OCI-LY3 (cell line): ENCODE results near the gene BCL11A.
A peak's percentile ranks its signal among the peaks of the same experiment; 100 is the strongest.

Source experiments
- H2AFZ ChIP-seq: fragments of 200-600, 300-600 bp; shearing (Covaris generic); 2 replicates; pipeline ENCODE4 v1.6.0; 2014; ENCODE audit warnings: antibody characterized with exemption, low read depth, low read length
- H3K27ac ChIP-seq: fragments of 200-600, 300-600 bp; sonication (generic); 2 replicates; pipeline ENCODE4 v1.5.1; 2014; ENCODE audit warnings: mild to moderate bottlenecking, low read length, moderate library complexity, mixed read lengths
- H3K27me3 ChIP-seq: fragments of 200-600, 300-600 bp; sonication (generic); 2 replicates; pipeline ENCODE4 v1.6.1; 2014; ENCODE audit warnings: low read depth, low read length, mixed read lengths
- H3K36me3 ChIP-seq: fragments of 200-600, 300-600 bp; sonication (generic); replicated peaks from 2 replicates; pipeline ENCODE3; 2014; ENCODE audit warnings: low read depth, low read length, mixed read lengths
- H3K4me1 ChIP-seq: fragments of 300-600, 200-600 bp; sonication (generic); 2 replicates; pipeline ENCODE4 v1.6.1; 2014; ENCODE audit warnings: low read length, mixed read lengths
- H3K4me2 ChIP-seq: fragments of 200-600, 300-600 bp; sonication (generic); 2 replicates; pipeline ENCODE4 v1.6.1; 2014; ENCODE audit warnings: low read length, mixed read lengths
- H3K4me3 ChIP-seq: fragments of 300-600, 200-600 bp; sonication (generic); 2 replicates; pipeline ENCODE4 v1.5.1; 2014; ENCODE audit warnings: antibody characterized with exemption, mild to moderate bottlenecking, low read length, moderate library complexity
- H3K79me2 ChIP-seq: fragments of 300-600, 200-600 bp; shearing (Covaris generic); 2 replicates; pipeline ENCODE4 v1.6.1; 2014; ENCODE audit warnings: mild to moderate bottlenecking, low read length, mixed read lengths
- H3K9ac ChIP-seq: fragments of 300-600, 200-600 bp; shearing (Covaris generic); 2 replicates; pipeline ENCODE4 v1.6.0; 2014; ENCODE audit warnings: mild to moderate bottlenecking, low read length, moderate library complexity
- H3K9me3 ChIP-seq: fragments of 200-600, 300-600 bp; shearing (Covaris generic); 2 replicates; pipeline ENCODE4 v1.6.1; 2014; ENCODE audit warnings: low read length, mixed read lengths; ENCODE audit not compliant: insufficient read depth
- H4K20me1 ChIP-seq: fragments of 200-600, 300-600 bp; sonication (generic); 2 replicates; pipeline ENCODE4 v1.6.1; 2016; ENCODE audit warnings: low read length, mixed read lengths; ENCODE audit not compliant: insufficient read depth
- EZH2phosphoT487 ChIP-seq: fragments of 200-600 bp; shearing (Covaris generic); IDR thresholded peaks from 2 replicates; pipeline ENCODE4 v1.6.1; 2018; ENCODE audit warnings: antibody characterized with exemption, mixed run types, low read depth
- TF ChIP-seq, protein P1 (sequence below): fragments of 200-600, 300-600 bp; sonication (generic); IDR thresholded peaks from 2 replicates; pipeline ENCODE4 v1.5.1; 2014; ENCODE audit warnings: antibody characterized with exemption, low read length, low read depth

BCL11A gene

DNA sequence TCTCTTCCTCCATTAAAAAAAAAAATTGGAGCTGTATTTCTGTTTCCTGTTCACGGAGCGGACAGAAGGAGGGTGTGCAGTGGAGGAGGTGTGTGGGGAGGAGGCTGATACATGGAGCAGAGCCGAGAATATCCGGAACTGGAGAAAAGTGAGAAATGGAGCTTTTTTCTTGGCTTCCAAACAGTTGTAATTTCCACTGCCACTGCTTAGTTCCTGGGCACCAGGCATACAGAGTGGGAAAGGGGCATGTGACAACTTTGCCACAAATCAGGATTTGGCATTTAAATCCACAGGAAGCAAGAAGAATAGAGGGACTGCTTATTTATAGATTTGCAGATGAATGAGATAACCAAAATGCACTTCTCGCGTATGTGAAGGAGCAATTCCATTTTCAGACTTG, 71.2 kb downstream of the BCL11A start:
- Histone ChIP-seq H3K9ac (peak overlapping the region; percentile 8), H3K27me3 (no peaks in the 10 kb centered on the region), H3K9me3 (no peaks in the 10 kb centered on the region), H3K4me1 (peaks cover 95% of the 10 kb centered on the region), H2AFZ (no peak overlapping the region), H3K36me3 (peaks cover 68% of the 10 kb centered on the region), H3K4me2 (peak overlapping the region; percentile 80), H4K20me1 (peaks cover 90% of the 10 kb centered on the region), H3K79me2 (peaks cover 100% of the 10 kb centered on the region), H3K27ac (peak overlapping the region; percentile 86), H3K4me3 (peak overlapping the region; percentile 18; the same call in 1 of the 2 replicates)
- TF ChIP-seq, protein P1, sequence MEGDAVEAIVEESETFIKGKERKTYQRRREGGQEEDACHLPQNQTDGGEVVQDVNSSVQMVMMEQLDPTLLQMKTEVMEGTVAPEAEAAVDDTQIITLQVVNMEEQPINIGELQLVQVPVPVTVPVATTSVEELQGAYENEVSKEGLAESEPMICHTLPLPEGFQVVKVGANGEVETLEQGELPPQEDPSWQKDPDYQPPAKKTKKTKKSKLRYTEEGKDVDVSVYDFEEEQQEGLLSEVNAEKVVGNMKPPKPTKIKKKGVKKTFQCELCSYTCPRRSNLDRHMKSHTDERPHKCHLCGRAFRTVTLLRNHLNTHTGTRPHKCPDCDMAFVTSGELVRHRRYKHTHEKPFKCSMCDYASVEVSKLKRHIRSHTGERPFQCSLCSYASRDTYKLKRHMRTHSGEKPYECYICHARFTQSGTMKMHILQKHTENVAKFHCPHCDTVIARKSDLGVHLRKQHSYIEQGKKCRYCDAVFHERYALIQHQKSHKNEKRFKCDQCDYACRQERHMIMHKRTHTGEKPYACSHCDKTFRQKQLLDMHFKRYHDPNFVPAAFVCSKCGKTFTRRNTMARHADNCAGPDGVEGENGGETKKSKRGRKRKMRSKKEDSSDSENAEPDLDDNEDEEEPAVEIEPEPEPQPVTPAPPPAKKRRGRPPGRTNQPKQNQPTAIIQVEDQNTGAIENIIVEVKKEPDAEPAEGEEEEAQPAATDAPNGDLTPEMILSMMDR: no peak
- TF ChIP-seq EZH2phosphoT487: no peak

DNA sequence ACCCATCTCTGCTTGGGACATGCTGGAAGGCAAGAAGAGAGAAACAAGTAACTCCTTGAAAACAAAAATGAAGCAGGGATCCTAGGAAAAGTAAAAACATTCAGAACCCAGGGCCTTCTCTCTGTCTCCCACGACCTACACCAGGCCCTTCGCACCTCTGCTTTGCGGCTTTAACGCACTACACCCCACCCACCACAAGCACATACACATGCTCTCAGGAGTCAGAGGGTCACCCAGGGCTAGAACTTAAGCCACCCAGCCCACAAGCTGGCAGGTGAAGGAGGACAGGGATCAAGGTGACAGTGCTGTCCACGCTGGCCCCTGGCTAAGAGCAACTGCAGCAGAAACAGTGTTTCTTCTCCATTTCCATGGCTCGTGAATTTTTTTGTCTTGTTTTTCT, 72.2 kb downstream of the BCL11A start:
- peaks cover 100% of the 10 kb centered on the region for H3K79me2 ChIP-seq

DNA sequence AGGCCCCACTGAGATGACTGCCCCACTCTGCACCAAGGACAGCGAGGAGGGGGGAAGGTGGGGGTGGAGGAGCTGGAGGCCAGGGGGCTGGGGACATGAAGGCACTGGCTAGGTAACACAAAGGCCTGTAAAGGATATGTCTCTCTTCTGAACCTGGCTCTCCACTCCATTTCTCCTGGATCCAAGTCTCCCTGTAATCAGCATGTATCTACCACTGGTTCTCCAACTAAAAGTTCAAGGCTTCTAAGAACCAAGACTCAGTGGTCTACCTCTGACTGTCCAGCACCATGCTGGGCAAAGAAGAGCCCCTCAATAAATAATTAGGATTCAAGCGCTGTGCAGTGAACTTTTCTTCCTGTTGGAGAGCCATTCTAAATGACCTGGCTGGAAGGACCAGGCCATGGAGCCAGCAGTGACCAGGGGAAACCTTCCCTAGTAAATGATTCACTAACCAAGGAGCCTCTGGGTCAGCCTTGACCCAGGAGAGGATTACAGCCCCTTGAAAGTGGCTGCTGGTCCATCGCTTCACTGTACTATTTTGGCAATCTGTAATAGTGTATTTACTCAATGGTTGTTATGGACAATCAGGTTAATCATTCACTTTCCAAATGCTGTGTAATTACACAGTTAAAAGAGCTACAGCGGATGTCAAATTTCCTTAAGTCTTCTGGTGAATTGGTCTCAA, 73.2 kb downstream of the BCL11A start:
- peaks cover 100% of the 10 kb centered on the region for H3K79me2 ChIP-seq
- TF ChIP-seq EZH2phosphoT487: no peak
- TF ChIP-seq, protein P1: no peak

More for the DNA sequence above, 72.2 kb downstream of the BCL11A start:
- Histone ChIP-seq H2AFZ (no peak overlapping the region), H3K4me3 (no peak overlapping the region), H3K27me3 (no peaks in the 10 kb centered on the region), H3K9ac (no peak overlapping the region), H4K20me1 (peaks cover 95% of the 10 kb centered on the region), H3K4me2 (peak overlapping the region; percentile 80), H3K9me3 (no peaks in the 10 kb centered on the region), H3K4me1 (peaks cover 95% of the 10 kb centered on the region), H3K27ac (peak overlapping the region; percentile 86), H3K36me3 (peaks cover 72% of the 10 kb centered on the region)
- TF ChIP-seq, protein P1: no peak
- TF ChIP-seq EZH2phosphoT487: no peak

DNA sequence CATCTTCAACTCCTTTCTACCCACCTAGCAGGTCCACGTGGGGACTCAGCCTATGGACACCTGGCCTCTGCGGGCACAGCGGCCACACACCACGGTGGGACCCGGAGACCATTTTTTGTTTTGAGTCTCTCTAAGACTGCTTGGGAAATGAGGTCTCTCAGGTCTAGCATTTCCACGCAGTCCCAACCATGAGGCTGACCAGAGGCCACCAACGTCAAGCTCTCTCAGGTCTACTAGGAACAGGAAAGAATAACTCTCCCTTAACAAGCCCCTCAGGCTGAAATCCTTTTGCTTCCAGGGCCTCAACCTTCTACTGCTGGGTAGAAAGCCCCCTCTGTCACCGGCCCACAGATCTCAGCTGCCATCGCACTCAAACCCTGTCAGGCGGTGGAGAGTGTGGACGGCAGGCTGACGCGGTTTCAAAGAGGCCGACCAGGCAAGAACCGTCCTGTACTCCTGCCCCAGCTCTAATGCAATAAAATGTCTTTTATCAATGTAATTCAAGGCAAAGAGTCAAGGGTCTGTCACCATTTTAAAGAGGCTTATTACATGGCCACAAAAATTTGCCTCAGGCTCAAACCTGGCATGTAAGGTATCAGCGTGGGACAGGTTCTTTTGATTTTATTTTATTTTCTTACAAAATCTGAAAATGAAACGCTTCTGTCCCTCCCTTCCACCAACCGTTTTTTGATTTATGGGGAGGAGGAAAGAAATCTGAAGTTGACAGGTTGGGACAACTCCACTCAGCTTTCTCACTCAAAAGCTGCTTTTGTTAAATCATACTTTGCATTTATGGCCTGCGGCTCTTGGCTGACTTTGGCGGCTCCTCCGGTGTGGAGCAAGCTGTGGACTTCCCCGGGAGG, 74.0 kb downstream of the BCL11A start:
- no peaks in the 10 kb centered on the region for H3K27me3 ChIP-seq
- peak overlapping the region; percentile 86 for H3K27ac ChIP-seq
- peaks cover 100% of the 10 kb centered on the region for H3K79me2 ChIP-seq
- peak overlapping the region; percentile 80; the same call in 1 of the 2 replicates for H3K4me2 ChIP-seq
- H3K9me3 ChIP-seq: no peaks in the 10 kb centered on the region
- H4K20me1 ChIP-seq: peaks cover 97% of the 10 kb centered on the region
- H2AFZ ChIP-seq: no peak overlapping the region
- no peak overlapping the region for H3K4me3 ChIP-seq
- peak overlapping the region; percentile 15; the same call in 1 of the 2 replicates for H3K9ac ChIP-seq
- TF ChIP-seq, protein P1: no peak
- TF ChIP-seq EZH2phosphoT487: no peak
- H3K4me1 ChIP-seq: peaks cover 93% of the 10 kb centered on the region
- peaks cover 77% of the 10 kb centered on the region for H3K36me3 ChIP-seq

More for the DNA sequence above, 73.2 kb downstream of the BCL11A start:
- Histone ChIP-seq H3K9ac (peak overlapping the region; percentile 15; the same call in 1 of the 2 replicates), H3K36me3 (peaks cover 73% of the 10 kb centered on the region), H3K4me1 (peaks cover 95% of the 10 kb centered on the region), H4K20me1 (peaks cover 97% of the 10 kb centered on the region), H3K27me3 (no peaks in the 10 kb centered on the region), H3K4me3 (no peak overlapping the region), H3K27ac (peak overlapping the region; percentile 86), H2AFZ (no peak overlapping the region), H3K4me2 (peak overlapping the region; percentile 80), H3K9me3 (no peaks in the 10 kb centered on the region)
